ENCODE results near the gene LSAMP. TPM values are rescaled to one million over a fixed set of nuclear protein-coding genes. Genes with fewer than 3 reads are reported as not detected.

LSAMP gene
- total and polyA plus RNA-seq, 2 of the 8 experiments (the other 6 are each of a cell fraction or from before 2014, with no cell fraction given), result 1.8 to 5.7 TPM

DNA sequence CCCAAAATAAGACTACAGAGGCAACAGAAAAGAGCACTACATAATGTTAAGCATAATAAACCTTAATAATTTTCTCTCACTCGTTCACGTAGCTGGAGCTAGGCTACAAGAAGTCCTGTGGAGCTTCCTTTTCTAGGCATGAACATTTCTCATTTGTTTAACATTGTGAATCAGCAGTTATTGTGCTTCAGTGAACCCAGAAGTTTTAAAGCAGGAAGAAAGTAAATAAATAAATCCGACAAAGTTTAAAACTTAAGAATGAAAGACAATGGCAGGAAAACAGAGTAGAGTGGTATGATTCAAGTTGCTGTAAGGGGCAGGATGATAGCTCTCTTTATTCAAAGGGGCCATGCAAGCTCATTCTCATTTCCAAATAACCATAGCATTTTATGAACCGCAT is 191.8 kb downstream of the LSAMP start:
- Histone ChIP-seq H3K56ac (replicated peaks; ENCODE audit: insufficient read length, low read depth, low read length) (no peak overlapping the region), H4K91ac (replicated peaks; ENCODE audit: insufficient read length, low read length) (no peak overlapping the region), H4K8ac (ENCODE audit: extremely low read depth, insufficient read depth, low read length) (no peak overlapping the region), H3K4me2 (ENCODE audit: insufficient read depth in 1 of 2, low read depth in 2 of 2, low read length in 2 of 2) (no peak overlapping the region), H2BK12ac (ENCODE audit: low read depth, low read length) (no peak overlapping the region), H4K5ac (ENCODE audit: insufficient read length, low read depth, low read length) (no peak overlapping the region), H3K4ac (replicated peaks; ENCODE audit: insufficient read length, low read depth, low read length) (no peak overlapping the region), H3K36me3 (ENCODE audit: control insufficient read depth in 2 of 4, insufficient read depth in 4 of 4, low read length in 3 of 4) (no peaks in the 10 kb centered on the region), H3K79me1 (ENCODE audit: low read depth, low read length) (no peaks in the 10 kb centered on the region), H3K23ac (ENCODE audit: insufficient read length) (no peak overlapping the region), H3K9ac (replicated peaks in 1 of 4; ENCODE audit: extremely low read depth in 1 of 4, low read depth in 3 of 4, low read length in 3 of 4) (no peak overlapping the region), H4K20me1 (replicated peaks in 1 of 2; ENCODE audit: control insufficient read depth in 1 of 2, insufficient read depth in 2 of 2, low read length in 2 of 2) (no peaks in the 10 kb centered on the region), H3K27me3 (replicated peaks in 1 of 4; ENCODE audit: control insufficient read depth in 3 of 4, extremely low read depth in 1 of 4, insufficient read depth in 3 of 4, low read length in 3 of 4) (peaks cover 0 to 5% (median 0%) of the 10 kb centered on the region in 4 experiments; a peak in 4 of 7 replicates), H3K18ac (ENCODE audit: extremely low read depth, low read length) (no peak overlapping the region), H3K79me2 (ENCODE audit: control insufficient read depth in 1 of 2, insufficient read depth in 2 of 2, low read length in 2 of 2) (no peaks in the 10 kb centered on the region), H2BK120ac (replicated peaks; ENCODE audit: low read depth, low read length) (no peak overlapping the region), H2BK5ac (ENCODE audit: low read depth, low read length) (no peak overlapping the region), H3K14ac (ENCODE audit: insufficient read length) (no peak overlapping the region), H2BK15ac (ENCODE audit: low read length) (no peak overlapping the region), H3K9me3 (ENCODE audit: insufficient read depth in 2 of 2, low read depth in 1 of 2, low read length in 1 of 2) (no peaks in the 10 kb centered on the region), H2AK5ac (ENCODE audit: low read depth, low read length) (no peak overlapping the region), H3K27ac (ENCODE audit: low read depth, low read length) (no peak overlapping the region), H3K23me2 (ENCODE audit: low read depth, low read length) (no peaks in the 10 kb centered on the region), H2AFZ (ENCODE audit: low read length) (no peak overlapping the region), H3K4me3 (ENCODE audit: extremely low read depth in 1 of 4, insufficient read depth in 2 of 4, low read depth in 3 of 4, low read length in 4 of 4) (no peak overlapping the region), H3K4me1 (replicated peaks in 1 of 4; ENCODE audit: control insufficient read depth in 3 of 4, insufficient read depth in 4 of 4, low read length in 3 of 4) (peaks cover 0 to 8% (median 4%) of the 10 kb centered on the region in 4 experiments; a peak in 5 of 7 replicates), H2BK20ac (ENCODE audit: low read length) (no peak overlapping the region)
- ChIA-PET CTCF (ENCODE audit: partially characterized antibody) (no interaction called here), POLR2A (ENCODE audit: partially characterized antibody) (interaction anchor here (1.1 kb wide), 1 partner anchor 11 kb away, joined by 3 read pairs; no protein-coding TSS in a partner anchor)
- no peak for FAIRE-seq
- 69% methylated on average over 4 of the region's 4 CpGs; no CpG with 5 or more reads in 1 of the 2 experiments for WGBS, 2 experiments (ENCODE audit: extremely low coverage in 1 of 2, insufficient coverage in 1 of 2, insufficient read length in 1 of 2, insufficient replicate concordance in 2 of 2, low coverage in 1 of 2, low lambda C conversion rate in 2 of 2, missing lambda C conversion rate in 1 of 2)
- TF ChIP-seq JUND (IDR thresholded peaks at IDR 0.05; ENCODE audit: low read length), result no peak
- no peak for DNase-seq (ENCODE audit: low read depth in 1 of 2, low spot score in 2 of 2)

Data from H1 (cell line).